Measurements from ENCODE around the gene CREB5.
A peak's percentile ranks its signal among the peaks of the same experiment; 100 is the strongest.

Gene CREB5

GRCh38 chr7:28507525-28508282 is 95.4 kb downstream of the CREB5 start:
- Histone ChIP-seq H3K4me3 (no peak overlapping the region), H3K36me3 (replicated peaks) (no peaks in the 10 kb centered on the region), H3K9me3 (no peaks in the 10 kb centered on the region), H3K27me3 (ENCODE audit: low read depth) (peaks cover 37% of the 10 kb centered on the region), H3K4me1 (no peaks in the 10 kb centered on the region)
- in situ Hi-C loops (cut with MboI; ENCODE audit: low sequenced_read_pairs): no loop called here
- no peak for DNase-seq (ENCODE audit: low spot score in 2 of 2)

- Histone ChIP-seq H3K36me3 (replicated peaks) (no peaks in the 10 kb centered on the region), H3K4me1 (no peaks in the 10 kb centered on the region), H3K9me3 (no peaks in the 10 kb centered on the region), H3K4me3 (no peak overlapping the region), H3K27me3 (ENCODE audit: low read depth) (peaks cover 48% of the 10 kb centered on the region)
- DNase-seq (ENCODE audit: low spot score in 2 of 2): no peak
- in situ Hi-C loops (cut with MboI; ENCODE audit: low sequenced_read_pairs): no loop called here
Observed at GRCh38 chr7:28509251-28510025, 97.1 kb downstream of the CREB5 start.

- H3K4me1 ChIP-seq: no peaks in the 10 kb centered on the region
- no peaks in the 10 kb centered on the region for H3K9me3 ChIP-seq
- no peaks in the 10 kb centered on the region for H3K36me3 ChIP-seq (replicated peaks)
- in situ Hi-C loops (cut with MboI; ENCODE audit: low sequenced_read_pairs): no loop called here
- no peak overlapping the region for H3K4me3 ChIP-seq
- H3K27me3 ChIP-seq (ENCODE audit: low read depth): peaks cover 51% of the 10 kb centered on the region
- DNase-seq (ENCODE audit: low spot score in 2 of 2): no peak
Observed at GRCh38 chr7:28510026-28510369, 97.7 kb downstream of the CREB5 start.

GRCh38 chr7:28512668-28513440 is 100.5 kb downstream of the CREB5 start:
- Histone ChIP-seq H3K4me3 (no peak overlapping the region), H3K27me3 (ENCODE audit: low read depth) (peaks cover 50% of the 10 kb centered on the region), H3K36me3 (replicated peaks) (no peaks in the 10 kb centered on the region), H3K4me1 (no peaks in the 10 kb centered on the region), H3K9me3 (no peaks in the 10 kb centered on the region)
- in situ Hi-C loops (cut with MboI; ENCODE audit: low sequenced_read_pairs): no loop called here
- DNase-seq (ENCODE audit: low spot score in 2 of 2): no peak

GRCh38 chr7:28516390-28517172 is 104.3 kb downstream of the CREB5 start:
- H3K27me3 ChIP-seq (ENCODE audit: low read depth): peaks cover 44% of the 10 kb centered on the region
- no peak overlapping the region for H3K4me3 ChIP-seq
- H3K36me3 ChIP-seq (replicated peaks): no peaks in the 10 kb centered on the region
- H3K4me1 ChIP-seq: no peaks in the 10 kb centered on the region
- no peaks in the 10 kb centered on the region for H3K9me3 ChIP-seq
- in situ Hi-C loops (cut with MboI; ENCODE audit: low sequenced_read_pairs): no loop called here
- DNase-seq (ENCODE audit: low spot score in 2 of 2): no peak

GRCh38 chr7:28517206-28517605 is 104.9 kb downstream of the CREB5 start:
- DNase-seq (ENCODE audit: low spot score in 2 of 2): no peak
- H3K4me1 ChIP-seq: no peaks in the 10 kb centered on the region
- no peaks in the 10 kb centered on the region for H3K36me3 ChIP-seq (replicated peaks)
- H3K9me3 ChIP-seq: no peaks in the 10 kb centered on the region
- in situ Hi-C loops (cut with MboI; ENCODE audit: low sequenced_read_pairs): no loop called here
- H3K4me3 ChIP-seq: no peak overlapping the region
- H3K27me3 ChIP-seq (ENCODE audit: low read depth): peaks cover 49% of the 10 kb centered on the region

- in situ Hi-C loops (cut with MboI; ENCODE audit: low sequenced_read_pairs): no loop called here
- peaks cover 45% of the 10 kb centered on the region for H3K27me3 ChIP-seq (ENCODE audit: low read depth)
- H3K9me3 ChIP-seq: no peaks in the 10 kb centered on the region
- H3K4me3 ChIP-seq: no peak overlapping the region
- H3K4me1 ChIP-seq: no peaks in the 10 kb centered on the region
- no peak for DNase-seq (ENCODE audit: low spot score in 2 of 2)
- no peaks in the 10 kb centered on the region for H3K36me3 ChIP-seq (replicated peaks)
Observed at GRCh38 chr7:28517606-28518005, 105.3 kb downstream of the CREB5 start.

- in situ Hi-C loops (cut with MboI; ENCODE audit: low sequenced_read_pairs): no loop called here
Observed at GRCh38 chr7:28520074-28521015, 108.0 kb downstream of the CREB5 start.

GRCh38 chr7:28524978-28525377 is 112.7 kb downstream of the CREB5 start:
- H3K4me3 ChIP-seq: no peak overlapping the region
- DNase-seq (ENCODE audit: low spot score in 2 of 2): no peak
- no peaks in the 10 kb centered on the region for H3K4me1 ChIP-seq
- no peaks in the 10 kb centered on the region for H3K36me3 ChIP-seq (replicated peaks)
- no peaks in the 10 kb centered on the region for H3K9me3 ChIP-seq
- in situ Hi-C loops (cut with MboI; ENCODE audit: low sequenced_read_pairs): no loop called here
- peaks cover 12% of the 10 kb centered on the region for H3K27me3 ChIP-seq (ENCODE audit: low read depth)

More at GRCh38 chr7:28520074-28521015, 108.0 kb downstream of the CREB5 start:
- Histone ChIP-seq H3K27me3 (ENCODE audit: low read depth) (peaks cover 30% of the 10 kb centered on the region), H3K4me1 (no peaks in the 10 kb centered on the region), H3K9me3 (no peaks in the 10 kb centered on the region), H3K36me3 (replicated peaks) (no peaks in the 10 kb centered on the region), H3K4me3 (no peak overlapping the region)
- DNase-seq (ENCODE audit: low spot score in 2 of 2): no peak

- Histone ChIP-seq H3K27me3 (ENCODE audit: low read depth) (peaks cover 2% of the 10 kb centered on the region; the same call in 1 of the 2 replicates), H3K9me3 (no peaks in the 10 kb centered on the region), H3K4me3 (no peak overlapping the region), H3K4me1 (peaks cover 7% of the 10 kb centered on the region; the same call in 1 of the 2 replicates), H3K36me3 (replicated peaks) (no peaks in the 10 kb centered on the region)
- no peak for DNase-seq (ENCODE audit: low spot score in 2 of 2)
- in situ Hi-C loops (cut with MboI; ENCODE audit: low sequenced_read_pairs): no loop called here
Observed at GRCh38 chr7:28528899-28529298, 116.6 kb downstream of the CREB5 start.

- peaks cover 7% of the 10 kb centered on the region; the same call in 1 of the 2 replicates for H3K4me1 ChIP-seq
- no peak for DNase-seq (ENCODE audit: low spot score in 2 of 2)
- H3K4me3 ChIP-seq: no peak overlapping the region
- in situ Hi-C loops (cut with MboI; ENCODE audit: low sequenced_read_pairs): no loop called here
- H3K36me3 ChIP-seq (replicated peaks): no peaks in the 10 kb centered on the region
- no peaks in the 10 kb centered on the region for H3K9me3 ChIP-seq
- peaks cover 2% of the 10 kb centered on the region for H3K27me3 ChIP-seq (ENCODE audit: low read depth)
Observed at GRCh38 chr7:28529755-28530154, 117.4 kb downstream of the CREB5 start.

- in situ Hi-C loops (cut with MboI; ENCODE audit: low sequenced_read_pairs): no loop called here
- H3K9me3 ChIP-seq: no peaks in the 10 kb centered on the region
- peak; percentile 12 to 63 for DNase-seq (ENCODE audit: low spot score in 2 of 2)
- peaks cover 7% of the 10 kb centered on the region; the same call in 1 of the 2 replicates for H3K4me1 ChIP-seq
- no peaks in the 10 kb centered on the region for H3K36me3 ChIP-seq (replicated peaks)
- H3K4me3 ChIP-seq: no peak overlapping the region
- H3K27me3 ChIP-seq (ENCODE audit: low read depth): peaks cover 2% of the 10 kb centered on the region
Observed at GRCh38 chr7:28530175-28530802, 118.0 kb downstream of the CREB5 start.
